Endodermal cell (in vitro differentiated cells): Measurements from ENCODE around the gene PLCD1. TPM values are rescaled to one million over a fixed set of nuclear protein-coding genes. Genes with fewer than 3 reads are reported as not detected.
A peak's percentile ranks its signal among the peaks of the same experiment; 100 is the strongest.

Source experiments
- DNase-seq: peaks from one replicate; pipeline ENCODE4 v3.0.0-alpha.2; 2017
- H3K27ac ChIP-seq: 2 replicates; pipeline ENCODE4 v1.5.1; 2013; ENCODE audit warnings: mild to moderate bottlenecking, low read depth, low read length, moderate library complexity
- H3K27me3 ChIP-seq: 2 replicates; pipeline ENCODE4 v1.6.1; 2013; ENCODE audit warnings: mild to moderate bottlenecking, low read length, moderate library complexity; ENCODE audit not compliant: insufficient read depth, control insufficient read depth, poor library complexity, severe bottlenecking
- H3K36me3 ChIP-seq: 2 replicates; pipeline ENCODE4 v1.7.0; 2013; ENCODE audit warnings: mild to moderate bottlenecking, low read length, moderate library complexity; ENCODE audit not compliant: control insufficient read depth, insufficient read depth
- H3K4me1 ChIP-seq: one replicate; pipeline ENCODE4 v1.7.0; 2013; ENCODE audit warnings: low read length; ENCODE audit not compliant: control insufficient read depth, insufficient read depth
- H3K4me3 ChIP-seq: 2 replicates; pipeline ENCODE4 v1.5.1; 2013; ENCODE audit warnings: mild to moderate bottlenecking, low read length, moderate library complexity
- H3K9ac ChIP-seq: 2 replicates; pipeline ENCODE4 v1.6.1; 2013; ENCODE audit warnings: mild to moderate bottlenecking, low read length, moderate library complexity; ENCODE audit not compliant: poor library complexity, severe bottlenecking; ENCODE audit errors: extremely low read depth
- H3K9me3 ChIP-seq: 2 replicates; pipeline ENCODE4 v1.6.1; 2013; ENCODE audit warnings: mild to moderate bottlenecking, low read length, moderate library complexity; ENCODE audit not compliant: control insufficient read depth
- H3K27ac Mint-ChIP-seq: 2 replicates; pipeline ENCODE4 v1.8.0; 2020; ENCODE audit warnings: mixed read lengths
- H3K27me3 Mint-ChIP-seq: 2 replicates; pipeline ENCODE4 v1.8.0; 2021; ENCODE audit warnings: mild to moderate bottlenecking, mixed read lengths; ENCODE audit not compliant: insufficient read depth
- H3K36me3 Mint-ChIP-seq: 2 replicates; pipeline ENCODE4 v1.8.0; 2020; ENCODE audit warnings: low read depth, mixed read lengths
- H3K4me1 Mint-ChIP-seq: 2 replicates; pipeline ENCODE4 v1.8.0; 2020; ENCODE audit warnings: mixed read lengths
- H3K4me3 Mint-ChIP-seq: 2 replicates; pipeline ENCODE4 v1.8.0; 2020; ENCODE audit warnings: mild to moderate bottlenecking, moderate library complexity, mixed read lengths
- H3K9me3 Mint-ChIP-seq: 2 replicates; pipeline ENCODE4 v1.8.0; 2020; ENCODE audit warnings: mild to moderate bottlenecking, mixed read lengths
- CTCF ChIP-seq: fragments of 200-600 bp; sonication (generic); conservative IDR thresholded peaks from 2 replicates; pipeline ENCODE4 v1.5.0; 2021; ENCODE audit warnings: antibody characterized with exemption, mild to moderate bottlenecking
- WGBS, 2 experiments: methylation state at CpG; one replicate each; pipeline versions ENCODE4 v1.1.5 to v1.1.7; 2013; ENCODE audit warnings: missing lambda C conversion rate in 2 of 2, mixed read lengths in 1 of 2; ENCODE audit not compliant: insufficient coverage in 1 of 2, insufficient read length in 1 of 2; 5-methylcytosine and 5-hydroxymethylcytosine counted together
- total RNA-seq, 2 donors: library from RNA; stranded (reverse); fragmentation: NEBNext Ultra II Directional in 1 of 2; extraction: Animal tissue kit (Norgen Biotek cat#: 25700) in 1 of 2; gene quantifications; 2 replicates in 1 of 2; 3 replicates in 1 of 2; pipeline ENCODE4 v1.2.1, GENCODE V29; 2021

The PLCD1 gene
- total RNA-seq, 2 donors from 2014 or later: 54.3 to 66.6 TPM

GRCh38 chr3:37996785-37997301 is 32.6 kb downstream of the PLCD1 start:
- no peaks in the 10 kb centered on the region for H3K27me3 Mint-ChIP-seq
- WGBS, 2 experiments: 55 to 67% methylated on average over 5 to 7 of the region's 7 CpGs
- peaks cover 28% of the 10 kb centered on the region for H3K36me3 Mint-ChIP-seq
- no peak overlapping the region for H3K4me3 Mint-ChIP-seq
- H3K4me1 ChIP-seq: peaks cover 26% of the 10 kb centered on the region
- H3K4me3 ChIP-seq: no peak overlapping the region
- peaks cover 41% of the 10 kb centered on the region for H3K4me1 Mint-ChIP-seq
- H3K27ac ChIP-seq: no peak overlapping the region
- no peaks in the 10 kb centered on the region for H3K27me3 ChIP-seq
- no peaks in the 10 kb centered on the region for H3K36me3 ChIP-seq
- TF ChIP-seq CTCF: peak; percentile 89
- peak; percentile 96 for DNase-seq
- H3K27ac Mint-ChIP-seq: no peak overlapping the region
- no peaks in the 10 kb centered on the region for H3K9me3 Mint-ChIP-seq
- H3K9me3 ChIP-seq: no peaks in the 10 kb centered on the region
- H3K9ac ChIP-seq: no peak overlapping the region

DNA sequence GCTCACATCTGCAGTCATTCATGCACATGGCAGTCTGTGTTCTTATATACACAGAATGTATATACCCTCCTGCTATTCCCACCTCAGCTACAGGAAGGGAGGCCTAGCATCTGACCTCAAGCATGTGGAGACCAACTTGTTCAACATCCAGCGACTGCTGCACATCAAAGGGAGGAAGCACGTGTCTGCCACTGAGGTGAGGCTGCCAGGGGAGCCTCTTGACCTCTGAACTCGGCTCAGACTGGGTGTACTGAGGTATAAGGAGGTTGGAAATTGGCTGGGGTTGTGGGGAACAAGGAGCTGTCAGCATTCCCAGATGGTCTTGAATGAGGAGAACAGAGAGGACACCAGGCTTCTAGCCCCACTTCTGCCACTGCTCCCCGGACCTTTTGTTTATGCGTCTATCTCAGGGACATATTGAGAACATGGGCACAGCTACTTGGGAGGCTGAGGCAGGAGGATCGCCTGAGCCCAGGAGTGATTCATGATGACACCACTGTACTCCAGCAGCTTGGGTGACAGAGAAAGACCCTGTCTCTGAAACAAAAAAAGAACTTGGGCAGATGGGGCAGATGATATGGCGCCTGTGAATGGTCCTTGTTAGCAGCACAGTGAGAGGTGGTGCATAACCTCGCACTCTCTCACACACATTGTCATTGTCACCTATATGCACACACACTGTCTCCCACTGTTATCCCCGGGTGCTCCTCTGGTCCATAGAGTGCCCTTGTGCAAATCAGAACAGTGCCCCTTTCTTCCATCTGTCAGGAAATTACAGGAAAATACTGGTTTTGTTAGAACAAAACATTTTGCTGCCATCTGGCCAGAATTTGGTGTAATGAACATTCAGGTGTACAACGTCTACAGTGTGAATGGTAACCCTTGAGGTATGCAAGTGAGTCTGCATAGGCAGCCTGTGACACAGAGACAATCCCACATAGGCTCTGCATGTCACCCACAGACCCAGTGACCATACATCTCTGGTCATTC is 33.5 kb downstream of the PLCD1 start:
- H3K27me3 ChIP-seq: no peaks in the 10 kb centered on the region
- Mint-ChIP-seq H3K27me3 (no peaks in the 10 kb centered on the region), H3K4me1 (peaks cover 41% of the 10 kb centered on the region), H3K9me3 (no peaks in the 10 kb centered on the region), H3K4me3 (no peak overlapping the region), H3K27ac (no peak overlapping the region), H3K36me3 (peaks cover 25% of the 10 kb centered on the region)
- H3K36me3 ChIP-seq: no peaks in the 10 kb centered on the region
- H3K4me1 ChIP-seq: peaks cover 26% of the 10 kb centered on the region
- WGBS, 2 experiments: 91 to 96% methylated on average over 7 to 10 of the region's 10 CpGs
- peak; percentile 40 for DNase-seq
- no peak overlapping the region for H3K9ac ChIP-seq
- H3K9me3 ChIP-seq: no peaks in the 10 kb centered on the region
- H3K27ac ChIP-seq: no peak overlapping the region
- no peak overlapping the region for H3K4me3 ChIP-seq
- no peak for TF ChIP-seq CTCF

DNA sequence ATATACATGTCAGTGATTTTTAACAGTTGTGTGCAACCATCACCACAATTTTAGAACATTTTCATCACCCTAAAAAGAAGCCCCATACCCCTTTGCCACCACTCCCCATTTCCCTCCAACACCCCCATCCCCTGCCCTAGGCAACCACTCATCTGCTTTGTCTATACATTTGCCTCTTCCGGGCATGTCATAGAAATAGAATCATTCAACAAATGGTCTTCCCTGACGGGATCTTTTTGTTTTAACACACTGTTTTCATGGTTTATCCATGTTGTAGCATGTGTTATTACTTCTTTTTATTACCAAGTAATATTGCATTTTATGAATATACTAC is 34.8 kb downstream of the PLCD1 start:
- no peak overlapping the region for H3K27ac ChIP-seq
- H3K36me3 ChIP-seq: no peaks in the 10 kb centered on the region
- H3K9ac ChIP-seq: no peak overlapping the region
- peak overlapping the region; percentile 61 for H3K4me3 ChIP-seq
- no peaks in the 10 kb centered on the region for H3K27me3 ChIP-seq
- Mint-ChIP-seq H3K36me3 (peaks cover 23% of the 10 kb centered on the region), H3K9me3 (no peaks in the 10 kb centered on the region), H3K4me1 (peaks cover 50% of the 10 kb centered on the region), H3K27ac (peak overlapping the region; percentile 86), H3K27me3 (no peaks in the 10 kb centered on the region), H3K4me3 (peak overlapping the region; percentile 75)
- no peak for DNase-seq
- TF ChIP-seq CTCF: no peak
- 78% methylated on average over 1 of the region's 2 CpGs; no CpG with 5 or more reads in 1 of the 2 experiments for WGBS, 2 experiments
- peaks cover 26% of the 10 kb centered on the region for H3K4me1 ChIP-seq
- no peaks in the 10 kb centered on the region for H3K9me3 ChIP-seq
